HEK293 (cell line): ENCODE results near the gene TMEM123.

Experiments used
- CTCF ChIA-PET: fragments of 350-600 bp; formaldehyde crosslinking; extraction: SDS; loops from one replicate; lab custom pipeline; 2021; ENCODE audit warnings: antibody characterized with exemption; lab: Yijun Ruan, JAX
- POLR2A ChIA-PET: fragments of 300-600 bp; formaldehyde crosslinking; extraction: SDS; loops from one replicate; lab custom pipeline; 2020; ENCODE audit warnings: antibody characterized with exemption, inconsistent platforms; lab: Yijun Ruan, JAX
- H3K27ac ChIP-seq: fragments of 200-500 bp; sonication (Bioruptor generic); 2 replicates; pipeline ENCODE4 v1.5.1; 2014; ENCODE audit warnings: low read depth, low read length, control low read depth, inconsistent platforms; ENCODE audit errors: extremely low read depth
- H3K36me3 ChIP-seq, 2 experiments: fragments of 200-500 bp in 1 of 2; sonication (Bioruptor generic) in 1 of 2; 1 replicate in 1 of 2; 2 replicates in 1 of 2; pipeline ENCODE4 v1.5.1; 2014 to 2017; ENCODE audit warnings: inconsistent platforms in 2 of 2, low read length in 2 of 2; ENCODE audit not compliant: control insufficient read depth in 2 of 2, insufficient read depth in 1 of 2
- H3K4me1 ChIP-seq: fragments of 200-500 bp; sonication (Bioruptor generic); 2 replicates; pipeline ENCODE4 v1.5.1; 2014; ENCODE audit warnings: mild to moderate bottlenecking, low read length, inconsistent platforms; ENCODE audit not compliant: control insufficient read depth, insufficient read depth
- H3K4me3 ChIP-seq: 2 replicates; pipeline ENCODE4 v1.5.1; 2011; ENCODE audit warnings: low read depth, mild to moderate bottlenecking, control low read depth, low read length, moderate library complexity
- H3K9me3 ChIP-seq: fragments of 200-500 bp; sonication (Bioruptor generic); 2 replicates; pipeline ENCODE4 v1.5.1; 2014; ENCODE audit warnings: low read depth, low read length, inconsistent platforms; ENCODE audit not compliant: control insufficient read depth, insufficient read depth
- HOXA7 ChIP-seq: sonication (generic); formaldehyde crosslinking; IDR thresholded peaks from 2 replicates; pipeline ENCODE4 v1.8.1; 2022; ENCODE audit warnings: missing genetic modification reagents, borderline replicate concordance
- KLF10 ChIP-seq: fragments of 450-650 bp; IDR thresholded peaks from 2 replicates; pipeline ENCODE4 v1.5.1; 2018; ENCODE audit warnings: missing biosample characterization, mild to moderate bottlenecking, missing genetic modification characterization
- KLF7 ChIP-seq: fragments of 450-650 bp; formaldehyde crosslinking; IDR thresholded peaks from 2 replicates; pipeline ENCODE4 v1.5.1; 2016; ENCODE audit warnings: missing biosample characterization, missing genetic modification characterization, borderline replicate concordance
- PRDM6 ChIP-seq: fragments of 450-650 bp; formaldehyde crosslinking; IDR thresholded peaks from 2 replicates; pipeline ENCODE4 v1.5.1; 2017; ENCODE audit warnings: missing biosample characterization, missing genetic modification characterization
- SCRT2 ChIP-seq: fragments of 450-650 bp; formaldehyde crosslinking; IDR thresholded peaks from 2 replicates; pipeline ENCODE4 v1.5.1; 2016; ENCODE audit warnings: missing biosample characterization, missing genetic modification characterization
- ZNF121 ChIP-seq: fragments of 450-650 bp; formaldehyde crosslinking; IDR thresholded peaks from 2 replicates; pipeline ENCODE4 v1.5.1; 2016; ENCODE audit warnings: missing biosample characterization, missing genetic modification characterization
- ZNF146 ChIP-seq: fragments of 450-650 bp; formaldehyde crosslinking; IDR thresholded peaks from 2 replicates; pipeline ENCODE4 v1.5.1; 2016; ENCODE audit warnings: missing biosample characterization, missing genetic modification characterization
- ZNF2 ChIP-seq: fragments of 450-650 bp; formaldehyde crosslinking; IDR thresholded peaks from 2 replicates; pipeline ENCODE4 v1.5.1; 2016; ENCODE audit warnings: missing biosample characterization, missing genetic modification characterization
- ZNF280D ChIP-seq: fragments of 450-650 bp; formaldehyde crosslinking; IDR thresholded peaks from 2 replicates; pipeline ENCODE4 v1.5.1; 2016; ENCODE audit warnings: missing biosample characterization, missing genetic modification characterization
- ZNF560 ChIP-seq: fragments of 450-650 bp; formaldehyde crosslinking; IDR thresholded peaks from 2 replicates; pipeline ENCODE4 v1.5.1; 2017; ENCODE audit warnings: missing biosample characterization, missing genetic modification characterization, borderline replicate concordance
- ZNF677 ChIP-seq: fragments of 450-650 bp; IDR thresholded peaks from 2 replicates; pipeline ENCODE4 v1.5.0; 2018; ENCODE audit warnings: missing biosample characterization, mild to moderate bottlenecking, missing genetic modification characterization, moderate library complexity
- ZNF704 ChIP-seq: fragments of 450-650 bp; formaldehyde crosslinking; IDR thresholded peaks from 2 replicates; pipeline ENCODE4 v1.5.1; 2016; ENCODE audit warnings: missing biosample characterization, missing genetic modification characterization
- ZNF791 ChIP-seq: fragments of 450-650 bp; formaldehyde crosslinking; IDR thresholded peaks from 2 replicates; pipeline ENCODE4 v1.5.1; 2016; ENCODE audit warnings: missing biosample characterization, missing genetic modification characterization
- ZNF830 ChIP-seq: fragments of 450-650 bp; IDR thresholded peaks from 2 replicates; pipeline ENCODE4 v1.5.0; 2018; ENCODE audit warnings: missing biosample characterization, missing genetic modification characterization, low read depth, mild to moderate bottlenecking, moderate library complexity
- ZSCAN5A ChIP-seq: fragments of 450-650 bp; formaldehyde crosslinking; IDR thresholded peaks from 2 replicates; pipeline ENCODE4 v1.5.1; 2016; ENCODE audit warnings: missing biosample characterization, missing genetic modification characterization
- TF ChIP-seq, protein P1 (sequence below): fragments of 450-650 bp; formaldehyde crosslinking; IDR thresholded peaks from 2 replicates; pipeline ENCODE4; 2016; ENCODE audit warnings: missing biosample characterization, missing genetic modification characterization
- TF ChIP-seq, protein P2 (sequence below): fragments of 450-650 bp; formaldehyde crosslinking; IDR thresholded peaks from 2 replicates; pipeline ENCODE4 v1.5.1; 2016; ENCODE audit warnings: missing biosample characterization, missing genetic modification characterization

The TMEM123 gene

DNA sequence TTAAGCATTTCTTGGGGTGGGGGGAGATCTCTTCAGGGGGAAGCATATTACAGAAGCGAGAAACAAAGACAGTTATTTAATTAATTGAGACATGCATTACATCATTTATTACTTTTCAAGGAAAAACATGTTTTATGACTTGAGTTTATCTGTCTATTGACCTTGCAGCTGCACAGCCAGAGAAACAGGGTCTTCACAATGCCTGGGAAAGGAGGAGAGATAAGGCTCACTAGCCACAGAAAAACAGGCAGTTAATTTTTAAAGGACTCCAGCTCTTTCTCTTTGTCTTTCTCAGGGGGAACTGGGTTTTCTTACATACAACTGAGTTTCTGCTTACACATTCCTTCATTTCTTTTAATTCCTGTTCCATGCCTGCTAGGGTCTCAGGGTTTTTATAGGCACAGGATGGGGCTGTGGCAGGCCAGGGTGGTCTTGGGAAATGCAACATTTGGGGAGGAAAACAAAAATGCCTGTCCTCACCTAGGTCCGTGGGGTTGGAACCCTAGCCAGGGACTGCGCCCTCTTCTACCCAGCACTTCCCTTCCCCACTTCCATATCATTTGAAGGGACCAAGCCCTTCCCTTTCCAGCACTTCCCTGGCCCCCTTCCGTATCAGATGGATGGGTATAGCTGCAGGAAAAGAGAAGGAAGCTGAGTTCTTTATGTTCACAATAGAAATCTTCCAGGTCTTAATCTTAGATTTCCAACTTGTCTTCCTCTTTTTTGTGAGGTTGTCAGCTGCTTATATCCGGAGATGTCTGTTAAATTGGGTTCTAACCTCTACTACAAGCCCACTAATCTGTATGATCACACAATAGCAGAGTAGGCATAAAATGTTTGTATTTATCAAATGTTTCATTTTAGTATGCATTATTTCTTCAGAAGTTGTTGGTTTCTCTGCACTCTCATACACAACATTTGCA lies 67.2 kb downstream of the TMEM123 start:
- CTCF ChIA-PET, result no interaction called here
- no peaks in the 10 kb centered on the region for H3K9me3 ChIP-seq
- POLR2A ChIA-PET, result no interaction called here
- peaks cover 0 to 47% of the 10 kb centered on the region in 2 experiments; a peak in 1 of 3 replicates for H3K36me3 ChIP-seq
- no peaks in the 10 kb centered on the region for H3K4me1 ChIP-seq
- no peak for TF ChIP-seq ZNF704 (tag by site-specific recombination)
- TF ChIP-seq ZNF2 (tag by site-specific recombination), result no peak
- TF ChIP-seq KLF7 (tag by site-specific recombination), result no peak
- TF ChIP-seq, protein P1, sequence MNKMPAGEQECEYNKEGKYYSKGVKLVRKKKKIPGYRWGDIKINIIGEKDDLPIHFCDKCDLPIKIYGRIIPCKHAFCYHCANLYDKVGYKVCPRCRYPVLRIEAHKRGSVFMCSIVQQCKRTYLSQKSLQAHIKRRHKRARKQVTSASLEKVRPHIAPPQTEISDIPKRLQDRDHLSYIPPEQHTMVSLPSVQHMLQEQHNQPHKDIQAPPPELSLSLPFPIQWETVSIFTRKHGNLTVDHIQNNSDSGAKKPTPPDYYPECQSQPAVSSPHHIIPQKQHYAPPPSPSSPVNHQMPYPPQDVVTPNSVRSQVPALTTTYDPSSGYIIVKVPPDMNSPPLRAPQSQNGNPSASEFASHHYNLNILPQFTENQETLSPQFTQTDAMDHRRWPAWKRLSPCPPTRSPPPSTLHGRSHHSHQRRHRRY (tag by site-specific recombination), result no peak
- no peak for TF ChIP-seq SCRT2 (tag by site-specific recombination)
- TF ChIP-seq ZNF560 (tag by site-specific recombination), result no peak
- TF ChIP-seq KLF10 (tag by site-specific recombination), result no peak
- TF ChIP-seq ZNF791, result no peak
- TF ChIP-seq PRDM6, result no peak
- no peak for TF ChIP-seq ZNF280D
- no peak for TF ChIP-seq ZNF677 (tag by site-specific recombination)
- TF ChIP-seq ZNF830 (tag by site-specific recombination), result no peak
- TF ChIP-seq ZNF146 (tag by site-specific recombination), result no peak
- no peak for TF ChIP-seq HOXA7 (CRISPR knock-in tag)
- no peak for TF ChIP-seq ZNF121 (tag by site-specific recombination)
- TF ChIP-seq, protein P2, sequence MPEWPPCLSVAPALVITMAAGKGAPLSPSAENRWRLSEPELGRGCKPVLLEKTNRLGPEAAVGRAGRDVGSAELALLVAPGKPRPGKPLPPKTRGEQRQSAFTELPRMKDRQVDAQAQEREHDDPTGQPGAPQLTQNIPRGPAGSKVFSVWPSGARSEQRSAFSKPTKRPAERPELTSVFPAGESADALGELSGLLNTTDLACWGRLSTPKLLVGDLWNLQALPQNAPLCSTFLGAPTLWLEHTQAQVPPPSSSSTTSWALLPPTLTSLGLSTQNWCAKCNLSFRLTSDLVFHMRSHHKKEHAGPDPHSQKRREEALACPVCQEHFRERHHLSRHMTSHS (tag by site-specific recombination), result no peak
- TF ChIP-seq ZSCAN5A (tag by site-specific recombination), result no peak
- TF ChIP-seq, all 188 proteins: peak for 0
- H3K27ac ChIP-seq, result no peak overlapping the region
- H3K4me3 ChIP-seq, result no peak overlapping the region
